NCI-H2196 (cell line): Measurements from ENCODE around the gene FAM107B.

Experiments
- DNase-seq: peaks from one replicate; lab custom pipeline; 2025; ENCODE audit not compliant: unreplicated experiment; lab: John Stamatoyannopoulos, UW

The FAM107B gene

DNA sequence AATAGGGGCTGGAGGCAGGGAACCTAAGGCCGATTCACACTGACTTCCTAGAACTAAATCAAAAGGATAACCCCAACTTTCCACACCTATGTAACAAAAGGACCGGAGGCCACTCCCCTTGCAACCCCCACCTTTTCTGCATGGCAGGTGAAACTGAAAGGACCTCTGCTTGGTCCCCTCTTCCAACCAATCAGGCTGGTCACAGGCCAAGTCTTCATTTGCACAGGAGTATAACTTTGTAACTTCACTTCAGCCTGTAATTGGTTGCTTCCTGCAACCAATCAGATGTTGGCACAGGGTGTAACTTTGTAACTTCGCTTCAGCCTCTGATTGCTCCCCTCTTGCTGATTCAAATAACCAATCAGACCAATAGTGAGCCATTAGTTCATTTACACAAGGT lies 190.0 kb downstream of the FAM107B start:
- no peak for DNase-seq

DNA sequence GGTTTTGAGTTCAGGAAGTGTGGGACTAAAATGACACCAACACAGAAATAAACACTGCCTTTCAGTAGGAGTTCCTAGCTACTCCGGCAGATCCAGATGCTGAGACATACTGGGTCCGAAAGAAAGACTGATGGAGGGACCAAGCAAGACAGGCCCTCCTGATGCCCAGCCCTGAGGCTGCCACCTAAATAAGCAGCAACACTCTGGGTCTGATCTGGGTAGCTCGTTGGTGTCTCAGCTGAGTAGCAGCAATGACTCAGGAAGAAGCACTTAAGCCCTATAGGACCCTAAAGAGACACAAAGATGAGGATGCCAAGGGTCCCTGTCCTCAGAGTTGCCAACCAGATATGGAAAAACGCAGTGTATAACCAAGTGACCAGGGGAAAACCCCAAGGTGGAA lies 190.7 kb downstream of the FAM107B start:
- no peak for DNase-seq

- DNase-seq, result no peak
These were observed 191.4 kb downstream of the FAM107B start for GRCh38 chr10:14583252-14583651.

DNA sequence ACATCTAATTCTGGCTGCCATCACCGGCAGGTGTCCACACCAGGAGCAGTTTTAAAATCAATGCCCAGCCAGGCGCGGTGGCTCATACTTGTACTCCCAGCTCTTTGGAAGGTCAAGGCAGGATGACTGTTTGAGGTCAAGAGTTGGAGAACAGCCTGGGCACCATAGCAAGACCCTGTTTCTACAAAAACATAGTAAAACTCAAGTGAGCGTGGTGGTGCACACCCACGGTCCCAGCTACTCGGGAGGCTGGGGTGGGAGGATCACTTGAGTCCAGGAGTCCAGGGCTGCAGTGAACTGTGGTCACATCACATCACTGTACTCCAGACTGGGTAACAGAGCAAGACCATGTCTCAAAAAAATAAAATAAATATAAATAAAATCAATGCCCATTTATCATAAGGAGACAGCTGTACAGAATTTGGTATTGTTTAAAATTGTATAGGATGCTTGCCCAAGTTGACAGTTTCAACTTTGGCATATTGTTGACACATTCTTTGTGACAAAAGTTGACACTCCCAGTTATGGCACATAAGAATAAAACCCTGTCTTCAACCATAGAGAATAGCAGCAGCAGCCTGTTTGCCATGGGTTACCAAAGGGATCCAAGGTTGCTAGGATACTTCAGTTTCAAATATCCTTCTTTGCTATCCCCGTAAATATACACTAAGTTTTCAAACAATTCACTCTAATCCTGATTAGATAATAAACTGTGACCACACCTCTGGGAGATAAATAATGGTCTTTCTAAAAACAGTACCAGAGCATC lies 193.0 kb downstream of the FAM107B start:
- no peak for DNase-seq

GRCh38 chr10:14580671-14581332 lies 193.9 kb downstream of the FAM107B start:
- DNase-seq, result no peak

DNA sequence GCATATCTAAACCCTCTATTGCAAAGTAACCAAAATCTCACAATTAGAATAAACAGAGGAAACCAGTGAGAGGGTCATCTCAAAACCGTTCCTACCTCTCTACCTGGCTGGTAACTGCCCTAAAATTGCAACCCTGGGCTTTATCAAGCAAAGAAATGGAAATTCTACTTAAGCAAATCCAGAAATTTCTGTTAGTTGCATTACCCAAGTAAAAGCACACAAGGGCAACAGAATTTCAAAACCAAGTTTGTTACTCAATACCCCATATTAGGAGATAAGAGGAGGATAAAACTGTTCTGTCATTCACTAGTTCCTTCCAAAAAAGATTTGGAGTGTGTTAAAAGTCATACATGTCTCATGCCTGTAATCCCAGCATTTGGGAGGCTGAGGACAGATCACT lies 195.3 kb downstream of the FAM107B start:
- DNase-seq, result no peak

GRCh38 chr10:14578060-14578952 lies 196.4 kb downstream of the FAM107B start:
- no peak for DNase-seq

GRCh38 chr10:14574885-14575284 lies 199.8 kb downstream of the FAM107B start:
- DNase-seq, result no peak

- no peak for DNase-seq
These were observed 200.4 kb downstream of the FAM107B start for GRCh38 chr10:14574291-14574690.

GRCh38 chr10:14573666-14574261 lies 200.9 kb downstream of the FAM107B start:
- DNase-seq, result peak; percentile 4

DNA sequence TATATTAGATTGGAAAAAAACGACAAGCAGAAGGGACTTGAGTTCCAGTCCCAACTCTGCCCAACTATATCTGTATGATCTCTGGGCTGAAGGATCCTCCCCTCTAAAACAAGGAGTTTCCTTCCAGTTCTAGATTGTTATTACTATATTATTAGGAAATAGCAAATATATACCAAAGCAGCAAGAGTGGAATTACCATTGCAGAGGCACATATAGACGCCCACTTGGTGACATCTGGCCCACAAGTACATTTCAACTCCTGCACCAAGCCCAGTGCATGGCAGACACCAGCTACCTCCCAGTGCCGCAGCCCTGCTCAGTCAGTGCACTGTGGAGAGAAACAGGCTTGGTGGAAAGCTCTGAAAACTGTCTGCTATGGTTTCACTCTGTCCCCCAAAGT lies 201.9 kb downstream of the FAM107B start:
- no peak for DNase-seq

GRCh38 chr10:14571866-14572507 lies 202.7 kb downstream of the FAM107B start:
- DNase-seq, result peak; percentile 39

DNA sequence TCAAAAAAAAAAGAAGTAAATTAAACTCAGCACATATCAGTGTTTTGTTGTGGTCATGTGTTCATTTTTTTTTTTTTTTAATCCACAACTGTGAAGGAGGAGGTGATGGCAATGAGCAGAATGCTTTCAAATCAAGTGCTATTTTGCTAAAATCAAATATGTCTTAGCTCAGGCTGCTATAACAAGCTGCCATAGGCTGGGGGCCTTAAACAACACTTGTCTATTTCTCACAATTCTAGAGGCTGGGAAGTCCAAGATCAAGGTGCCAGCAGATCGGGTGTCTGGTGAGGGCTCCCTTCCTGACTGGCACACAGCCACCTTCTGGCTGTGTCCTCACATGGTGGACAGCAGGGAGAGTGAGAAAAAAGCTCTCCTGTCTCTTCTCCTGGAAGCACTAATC lies 203.9 kb downstream of the FAM107B start:
- DNase-seq, result no peak

DNA sequence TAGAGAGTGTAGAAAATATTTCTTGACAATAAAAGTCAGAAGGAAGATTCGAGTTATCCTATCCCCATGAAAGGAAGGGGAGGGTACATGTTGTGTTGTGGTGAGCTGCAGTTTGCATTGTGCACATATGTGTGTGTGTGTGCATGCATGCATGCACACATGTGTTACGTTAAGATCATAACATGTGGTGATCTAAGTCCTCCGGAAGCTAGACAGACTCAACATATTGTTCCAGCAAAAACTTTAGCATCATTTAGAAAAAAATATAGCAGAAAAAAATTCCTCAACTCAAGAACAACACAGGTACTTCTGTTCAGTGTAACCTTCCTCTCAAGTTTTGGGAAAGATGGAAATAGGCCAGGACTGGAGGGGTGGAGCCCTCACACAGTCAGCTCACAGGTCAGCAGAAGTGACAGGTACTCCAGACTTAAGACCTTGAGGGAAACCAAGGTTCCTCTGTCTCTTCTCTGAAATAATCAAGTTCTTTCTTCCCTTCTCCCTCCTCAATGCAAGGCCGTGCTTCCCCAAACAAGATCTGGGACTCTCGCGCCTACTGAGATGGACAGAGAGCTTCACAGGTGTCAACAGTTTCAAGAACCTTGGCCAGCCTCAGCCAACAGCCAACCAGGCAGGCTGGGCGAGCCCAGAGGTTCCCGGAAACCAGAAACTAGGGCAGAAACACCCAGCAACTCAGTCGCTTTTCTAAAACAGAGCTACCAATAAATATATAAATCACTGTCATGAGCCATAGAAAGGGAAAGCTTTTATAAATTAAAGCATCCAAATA lies 205.2 kb downstream of the FAM107B start:
- DNase-seq, result no peak

- no peak for DNase-seq
These were observed 207.3 kb downstream of the FAM107B start for GRCh38 chr10:14567421-14567820.

DNA sequence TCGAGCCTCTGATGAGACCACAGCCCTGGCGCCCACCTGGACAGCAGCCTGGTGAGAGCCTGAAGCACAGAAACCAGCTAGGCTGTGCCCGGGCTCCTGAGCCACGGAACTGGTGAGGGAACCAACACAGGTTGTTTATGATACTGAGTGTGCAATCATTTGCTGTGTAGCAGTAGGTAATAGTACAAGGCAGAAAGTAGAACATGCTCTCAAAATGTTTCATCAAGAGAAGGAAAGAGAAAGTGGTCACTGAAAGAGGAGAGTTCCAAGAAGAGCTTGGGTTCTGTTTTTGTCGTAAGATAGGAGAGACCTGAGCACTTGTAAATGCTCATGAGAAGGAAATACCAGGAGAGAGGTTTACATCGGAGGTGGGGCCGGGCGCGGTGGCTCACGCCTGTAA lies 208.2 kb downstream of the FAM107B start:
- no peak for DNase-seq

GRCh38 chr10:14565199-14565598 lies 209.5 kb downstream of the FAM107B start:
- DNase-seq, result no peak

DNA sequence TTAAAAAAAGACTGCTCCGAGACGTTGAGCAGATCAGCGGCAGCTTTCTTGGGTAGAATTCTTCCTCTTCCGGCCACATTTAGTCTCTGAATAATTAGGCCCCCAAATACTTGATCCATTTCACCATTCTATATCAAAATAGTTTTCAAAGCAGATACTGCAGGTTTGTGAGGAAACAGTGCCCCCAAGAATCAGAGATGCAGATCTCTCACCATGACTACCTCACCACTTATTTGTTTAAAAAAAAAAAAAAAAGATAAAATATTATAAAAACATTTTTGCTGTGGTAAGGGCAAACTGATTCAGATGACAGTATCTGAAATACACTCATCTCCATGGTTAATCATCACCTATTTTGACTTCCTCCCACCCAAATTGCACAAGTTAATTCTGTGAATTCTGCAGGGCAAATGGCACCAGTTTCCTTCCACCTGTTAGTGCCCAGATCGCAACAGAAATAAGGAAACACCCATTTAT lies 210.4 kb downstream of the FAM107B start:
- no peak for DNase-seq

DNA sequence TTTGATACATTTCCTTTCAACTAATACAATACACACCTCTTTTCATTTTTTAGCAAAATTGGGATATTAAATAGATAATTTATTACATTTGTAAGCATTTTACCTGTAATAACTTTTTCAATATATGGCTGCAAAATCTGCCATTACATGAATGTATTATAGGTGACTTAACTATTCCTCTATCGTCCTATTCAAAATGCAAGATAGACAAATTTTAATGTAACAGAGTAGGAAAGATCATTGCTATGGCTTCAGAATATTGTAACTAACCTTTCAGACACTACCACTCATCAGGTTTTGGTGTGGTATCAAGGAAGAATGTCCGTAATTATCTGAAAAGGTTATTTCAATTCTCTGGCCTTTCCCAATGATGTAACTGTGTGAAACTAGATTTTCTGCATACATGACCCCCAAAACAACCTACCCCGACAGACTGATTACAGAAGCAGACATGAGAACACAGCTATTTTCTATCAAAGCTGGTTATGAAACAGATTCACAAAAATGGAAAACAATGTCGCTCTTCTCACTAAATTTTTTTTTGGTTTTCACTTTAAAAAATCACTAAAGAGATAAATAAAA lies 211.2 kb downstream of the FAM107B start:
- no peak for DNase-seq

GRCh38 chr10:14563076-14563336 lies 211.7 kb downstream of the FAM107B start:
- DNase-seq, result no peak
